ENCODE measurements around the gene TGIF2LY.
"Not testable (repeated sequence)": the region's sequence is repeated elsewhere in the genome, so short reads cannot be mapped to it uniquely, and the experiment has no call there.

TGIF2LY gene

DNA sequence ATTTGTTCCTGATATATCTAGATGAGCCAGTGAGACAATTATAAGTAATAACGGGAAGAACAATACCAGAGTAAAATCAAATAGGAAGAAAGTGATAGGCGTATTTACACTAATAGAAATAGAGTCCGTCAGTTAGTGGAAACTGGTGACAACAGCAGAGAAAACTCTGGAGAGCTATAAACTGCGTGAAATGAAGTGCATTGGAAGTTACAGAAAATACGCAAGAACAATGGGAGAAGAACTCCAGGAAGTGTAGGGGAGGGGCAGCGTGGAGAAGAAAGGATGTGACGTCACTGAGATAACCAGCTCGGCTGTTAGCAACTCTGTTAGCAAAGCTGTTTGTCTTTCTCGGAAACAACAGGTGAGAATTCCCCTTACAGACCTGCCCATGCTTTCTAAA, at the start of gene TGIF2LY:
TGIF2LY (plus strand) TSS at position 301 of the 400 bp plus-strand sequence. CDS start 178 bp downstream, outside the sequence.
- H3K27ac ChIP-seq (ENCODE audit: low read length); H3K4me3 ChIP-seq (ENCODE audit: low read depth in 1 of 2, low read length in 2 of 2); H3K4me1 ChIP-seq (ENCODE audit: control insufficient read depth in 1 of 2, insufficient read depth in 2 of 2, low read length in 2 of 2); H3K36me3 ChIP-seq (ENCODE audit: control insufficient read depth in 1 of 2, insufficient read depth in 2 of 2, low read length in 2 of 2); H3K27me3 ChIP-seq (ENCODE audit: low read depth, low read length); H3K9me3 ChIP-seq (ENCODE audit: control insufficient read depth in 1 of 2, low read length in 2 of 2): not testable (repeated sequence)
